Pericardium fibroblast (primary cell): ENCODE results near the gene MIER3. TPM values are rescaled to one million over a fixed set of nuclear protein-coding genes. Genes with fewer than 3 reads are reported as not detected.

Source experiments
- total RNA-seq: library from RNA; depleted of rRNA; stranded (reverse); fragments of >200 nt; gene quantifications from 2 replicates; pipeline ENCODE4 v1.2.3, GENCODE V29; 2015

The MIER3 gene
- total RNA-seq: 28.9 and 54.8 TPM in 2 replicates

GRCh38 chr5:56951946-56952691 is at the start of gene MIER3:
MIER3 (minus strand) TSS chr5:56952123; CDS start chr5:56952102, 21 bp downstream.

GRCh38 chr5:56909294-56910209 is 42.4 kb downstream of the MIER3 start, which contains the start of gene SETD9:
SETD9 (plus strand) TSS chr5:56909596; CDS start chr5:56909646, 50 bp downstream.

Other genes starting within 250 kb of the MIER3 start
- 3.5 and 9.8 TPM in 2 replicates for gene MAP3K1, start 136.6 kb downstream of the MIER3 start, total RNA-seq
- gene SETD9, start 42.5 kb downstream of the MIER3 start, total RNA-seq: 10.0 and 16.7 TPM in 2 replicates
- 31.9 and 35.4 TPM in 2 replicates for gene GPBP1, start 221.9 kb upstream of the MIER3 start, total RNA-seq